CD4-positive, CD25-positive, alpha-beta regulatory T cell (primary cell): Measurements from ENCODE around the gene CLPTM1. TPM values are rescaled to one million over a fixed set of nuclear protein-coding genes. Genes with fewer than 3 reads are reported as not detected.
A peak's percentile ranks its signal among the peaks of the same experiment; 100 is the strongest.

ENCODE experiments used
- ATAC-seq, 2 donors: fragments of 150-1000 bp; cut with Tn5 transposase; one replicate each; pipeline ENCODE4 v1.10.0; 2021; ENCODE audit warnings: low read depth in 2 of 2, moderate number of reproducible peaks in 2 of 2, moderate library complexity in 1 of 2
- DNase-seq, 3 donors: peaks; one replicate each; pipeline versions ENCODE4 v3.0.0 to v3.0.0-alpha.2; 2012 to 2022; ENCODE audit warnings: mixed read lengths in 1 of 3
- H3K27ac ChIP-seq: one replicate; pipeline ENCODE4 v1.7.0; 2013; ENCODE audit warnings: mild to moderate bottlenecking, low read length; ENCODE audit not compliant: insufficient read depth, poor library complexity, severe bottlenecking
- H3K27me3 ChIP-seq: one replicate; pipeline ENCODE4 v1.7.0; 2013; ENCODE audit warnings: low read length; ENCODE audit not compliant: control insufficient read depth, insufficient read depth
- H3K36me3 ChIP-seq: one replicate; pipeline ENCODE4 v1.7.0; 2013; ENCODE audit warnings: mild to moderate bottlenecking, low read length, moderate library complexity; ENCODE audit not compliant: control insufficient read depth, insufficient read depth
- H3K4me1 ChIP-seq: 2 replicates; pipeline ENCODE4 v1.7.0; 2013; ENCODE audit warnings: mild to moderate bottlenecking, low read length; ENCODE audit not compliant: insufficient read depth, control insufficient read depth, poor library complexity, severe bottlenecking
- H3K4me3 ChIP-seq: one replicate; pipeline ENCODE4 v1.7.0; 2013; ENCODE audit warnings: low read depth, mild to moderate bottlenecking, low read length, moderate library complexity
- H3K9me3 ChIP-seq, 2 experiments: 1 replicate in 1 of 2; 2 replicates in 1 of 2; pipeline ENCODE4 v1.7.0; 2013; ENCODE audit warnings: low read length in 2 of 2, mild to moderate bottlenecking in 1 of 2, moderate library complexity in 1 of 2; ENCODE audit not compliant: control insufficient read depth in 2 of 2
- H3K27ac Mint-ChIP-seq, 3 donors: one replicate each; pipeline ENCODE4 v1.8.0; 2020 to 2022; ENCODE audit warnings: mild to moderate bottlenecking in 3 of 3, mixed read lengths in 3 of 3, moderate library complexity in 2 of 3
- H3K27me3 Mint-ChIP-seq: one replicate; pipeline ENCODE4 v1.8.0; 2022; ENCODE audit warnings: mild to moderate bottlenecking, mixed read lengths
- H3K36me3 Mint-ChIP-seq: one replicate; pipeline ENCODE4 v1.8.0; 2020; ENCODE audit warnings: mixed read lengths
- H3K4me1 Mint-ChIP-seq, 4 donors: one replicate each; pipeline ENCODE4 v1.8.0; 2020 to 2022; ENCODE audit warnings: mixed read lengths in 4 of 4, mild to moderate bottlenecking in 1 of 4
- H3K4me3 Mint-ChIP-seq, 4 donors: one replicate each; pipeline ENCODE4 v1.8.0; 2020 to 2022; ENCODE audit warnings: mild to moderate bottlenecking in 4 of 4, mixed read lengths in 4 of 4, moderate library complexity in 3 of 4
- H3K9me3 Mint-ChIP-seq, 7 donors: one replicate each; pipeline ENCODE4 v1.8.0; 2020 to 2022; ENCODE audit warnings: mixed read lengths in 7 of 7, mild to moderate bottlenecking in 3 of 7, moderate library complexity in 2 of 7
- polyA plus RNA-seq, 4 donors: library from polyadenylated mRNA; unstranded; fragments of 300-500 nt; fragmentation: Illumina TruSeq; gene quantifications; one replicate each; pipeline ENCODE4 v1.2.3, GENCODE V29; 2021
- total RNA-seq: library from RNA; stranded (reverse); gene quantifications from one replicate; pipeline ENCODE4 v1.2.3, GENCODE V29; 2022

CLPTM1 gene
- total and polyA plus RNA-seq, 5 donors from 2014 or later: 16.7 to 81.5 (median 19.9) TPM

DNA sequence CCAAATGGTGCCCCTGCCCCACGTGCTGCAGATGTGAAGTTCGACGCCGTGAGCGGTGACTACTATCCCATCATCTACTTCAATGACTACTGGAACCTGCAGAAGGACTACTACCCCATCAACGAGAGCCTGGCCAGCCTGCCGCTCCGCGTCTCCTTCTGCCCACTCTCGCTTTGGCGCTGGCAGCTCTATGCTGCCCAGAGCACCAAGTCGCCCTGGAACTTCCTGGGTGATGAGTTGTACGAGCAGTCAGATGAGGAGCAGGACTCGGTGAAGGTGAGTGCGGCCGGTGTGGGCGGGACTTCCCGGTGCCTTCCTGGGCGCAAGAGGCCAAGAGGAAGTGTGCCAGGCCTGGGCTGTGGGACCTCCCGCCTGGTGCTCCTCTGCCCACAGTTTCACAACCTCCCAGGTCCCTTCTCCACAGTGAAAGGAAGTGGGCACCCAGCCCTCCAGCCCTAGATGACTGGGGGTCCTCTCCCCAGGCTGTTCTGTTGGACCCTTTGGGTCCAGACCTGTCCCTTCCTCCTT, 32.0 kb downstream of the CLPTM1 start:
- H3K27me3 Mint-ChIP-seq: no peaks in the 10 kb centered on the region
- Histone ChIP-seq H3K36me3 (peaks cover 52% of the 10 kb centered on the region), H3K27ac (no peak overlapping the region), H3K4me3 (no peak overlapping the region), H3K9me3 (no peaks in the 10 kb centered on the region), H3K4me1 (no peaks in the 10 kb centered on the region), H3K27me3 (no peaks in the 10 kb centered on the region)
- ATAC-seq: no peak
- no peak overlapping the region for H3K4me3 Mint-ChIP-seq
- no peak for DNase-seq
- H3K4me1 Mint-ChIP-seq: peaks cover 0 to 2% (median 0%) of the 10 kb centered on the region in 4 donors
- peak overlapping the region in 2 of 3 donors; percentile 54 to 88 for H3K27ac Mint-ChIP-seq
- H3K9me3 Mint-ChIP-seq: no peaks in the 10 kb centered on the region
- peaks cover 17% of the 10 kb centered on the region for H3K36me3 Mint-ChIP-seq

DNA sequence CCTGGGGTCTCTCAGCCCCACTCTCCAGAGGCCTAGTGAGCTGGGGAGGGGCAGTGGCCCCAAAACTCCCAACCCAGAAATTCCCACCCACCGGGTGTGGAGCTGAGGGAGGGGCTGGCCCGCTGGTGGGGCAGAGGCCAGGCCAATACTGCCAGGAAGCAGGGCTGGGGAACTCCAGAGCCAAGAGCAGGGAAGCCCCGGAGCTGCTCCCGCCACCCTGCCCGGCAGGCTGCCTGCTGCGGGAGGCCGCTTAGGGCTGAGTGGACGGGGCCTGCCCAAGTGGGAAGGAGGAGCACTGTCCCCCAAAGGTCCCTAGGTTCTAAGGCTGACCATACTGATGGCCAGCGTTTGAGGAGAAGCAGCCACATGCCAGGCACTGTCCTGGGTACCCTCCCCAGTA, 33.1 kb downstream of the CLPTM1 start:
- H3K27me3 ChIP-seq: no peaks in the 10 kb centered on the region
- no peaks in the 10 kb centered on the region for H3K9me3 ChIP-seq
- no peak overlapping the region for H3K4me3 ChIP-seq
- no peaks in the 10 kb centered on the region for H3K4me1 ChIP-seq
- Mint-ChIP-seq H3K27ac (no peak overlapping the region), H3K9me3 (no peaks in the 10 kb centered on the region), H3K27me3 (no peaks in the 10 kb centered on the region), H3K4me1 (peaks cover 0 to 2% (median 0%) of the 10 kb centered on the region in 4 donors), H3K36me3 (peaks cover 17% of the 10 kb centered on the region), H3K4me3 (no peak overlapping the region)
- no peak for DNase-seq
- ATAC-seq: no peak
- peaks cover 47% of the 10 kb centered on the region for H3K36me3 ChIP-seq
- no peak overlapping the region for H3K27ac ChIP-seq

DNA sequence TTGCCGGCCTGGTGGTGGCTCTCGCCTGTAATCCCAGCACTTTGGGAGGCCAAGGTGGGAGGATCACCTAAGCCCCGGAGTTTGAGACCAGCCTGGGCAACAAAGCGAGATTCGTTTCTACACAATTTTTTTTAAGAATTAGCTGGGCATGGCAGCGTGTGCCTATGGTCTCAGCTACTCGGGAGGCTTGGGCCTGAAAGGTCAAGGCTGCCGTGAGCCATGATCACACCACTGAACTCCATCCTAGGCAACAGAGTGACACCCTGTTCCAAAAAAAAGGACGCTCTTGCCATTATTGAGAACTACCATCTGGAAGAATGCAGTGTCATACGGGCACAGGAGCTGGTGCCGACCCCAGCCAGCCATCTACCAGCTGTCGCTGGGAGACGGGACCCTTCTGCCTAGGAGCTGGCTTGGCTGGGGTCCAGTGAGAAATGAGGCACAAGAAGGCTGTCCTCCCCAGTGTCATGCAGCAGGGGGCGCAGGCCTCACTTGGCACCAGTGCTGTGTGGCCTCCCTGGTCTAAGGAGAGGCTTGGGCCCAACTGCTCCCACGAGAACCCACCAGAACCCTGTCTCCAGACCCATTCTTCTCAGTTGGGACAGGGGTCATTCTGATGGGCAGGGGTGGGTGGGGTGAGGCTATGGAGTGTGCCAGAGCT, 33.8 kb downstream of the CLPTM1 start:
- peak overlapping the region in 1 of 3 donors; percentile 26 for H3K27ac Mint-ChIP-seq
- peaks cover 44% of the 10 kb centered on the region for H3K36me3 ChIP-seq
- peaks cover 0 to 2% (median 0%) of the 10 kb centered on the region in 4 donors for H3K4me1 Mint-ChIP-seq

DNA sequence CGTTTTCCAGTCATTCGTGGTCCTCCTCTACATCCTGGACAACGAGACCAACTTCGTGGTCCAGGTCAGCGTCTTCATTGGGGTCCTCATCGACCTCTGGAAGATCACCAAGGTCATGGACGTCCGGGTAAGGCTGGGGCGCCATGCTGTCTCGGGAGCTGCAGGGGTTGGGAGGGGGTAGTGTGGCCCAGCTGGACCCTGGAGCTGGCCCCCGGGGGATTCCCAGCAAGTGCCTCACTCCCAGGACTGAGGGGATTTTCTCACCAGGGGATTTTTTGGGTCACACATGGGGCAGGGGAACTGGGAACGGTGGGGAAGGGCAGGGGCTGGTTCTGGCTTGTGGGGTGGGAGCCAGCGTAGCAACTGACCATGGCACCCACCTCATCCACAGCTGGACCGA, 35.3 kb downstream of the CLPTM1 start:
- H3K9me3 ChIP-seq: no peaks in the 10 kb centered on the region
- peaks cover 30% of the 10 kb centered on the region for H3K36me3 ChIP-seq

More for the DNA sequence above, 33.8 kb downstream of the CLPTM1 start:
- Histone ChIP-seq H3K4me3 (no peak overlapping the region), H3K27ac (no peak overlapping the region), H3K4me1 (no peaks in the 10 kb centered on the region), H3K27me3 (no peaks in the 10 kb centered on the region), H3K9me3 (no peaks in the 10 kb centered on the region)
- Mint-ChIP-seq H3K4me3 (no peak overlapping the region), H3K36me3 (peaks cover 17% of the 10 kb centered on the region), H3K9me3 (no peaks in the 10 kb centered on the region), H3K27me3 (no peaks in the 10 kb centered on the region)
- DNase-seq (peak; percentile 51 to 62 (median 52)), ATAC-seq (peak; percentile 55 to 60)

GRCh38 chr19:44990966-44991365, 35.8 kb downstream of the CLPTM1 start:
- H3K4me3 Mint-ChIP-seq: no peak overlapping the region
- H3K4me1 Mint-ChIP-seq: peaks cover 0 to 2% (median 0%) of the 10 kb centered on the region in 4 donors
- H3K27me3 Mint-ChIP-seq: no peaks in the 10 kb centered on the region
- Histone ChIP-seq H3K4me3 (no peak overlapping the region), H3K36me3 (peaks cover 26% of the 10 kb centered on the region), H3K27ac (no peak overlapping the region), H3K27me3 (no peaks in the 10 kb centered on the region), H3K4me1 (no peaks in the 10 kb centered on the region), H3K9me3 (no peaks in the 10 kb centered on the region)
- ATAC-seq (no peak), DNase-seq (no peak)
- no peak overlapping the region for H3K27ac Mint-ChIP-seq
- peaks cover 13% of the 10 kb centered on the region for H3K36me3 Mint-ChIP-seq
- no peaks in the 10 kb centered on the region for H3K9me3 Mint-ChIP-seq

More for the DNA sequence above, 35.3 kb downstream of the CLPTM1 start:
- ATAC-seq: no peak
- no peaks in the 10 kb centered on the region for H3K4me1 ChIP-seq
- Mint-ChIP-seq H3K4me1 (peaks cover 0 to 2% (median 0%) of the 10 kb centered on the region in 4 donors), H3K27ac (no peak overlapping the region), H3K36me3 (peaks cover 13% of the 10 kb centered on the region), H3K9me3 (no peaks in the 10 kb centered on the region), H3K27me3 (no peaks in the 10 kb centered on the region), H3K4me3 (no peak overlapping the region)
- DNase-seq: no peak
- H3K27ac ChIP-seq: no peak overlapping the region
- H3K4me3 ChIP-seq: no peak overlapping the region
- H3K27me3 ChIP-seq: no peaks in the 10 kb centered on the region

GRCh38 chr19:44992336-44993163, 37.4 kb downstream of the CLPTM1 start:
- H3K4me3 Mint-ChIP-seq: peak overlapping the region in 1 of 4 donors; percentile 21
- Histone ChIP-seq H3K4me1 (no peaks in the 10 kb centered on the region), H3K27ac (no peak overlapping the region), H3K9me3 (no peaks in the 10 kb centered on the region), H3K36me3 (peaks cover 18% of the 10 kb centered on the region), H3K27me3 (no peaks in the 10 kb centered on the region), H3K4me3 (no peak overlapping the region)
- no peaks in the 10 kb centered on the region for H3K9me3 Mint-ChIP-seq
- no peak overlapping the region for H3K27ac Mint-ChIP-seq
- no peaks in the 10 kb centered on the region for H3K27me3 Mint-ChIP-seq
- no peak for ATAC-seq
- peaks cover 0 to 2% (median 0%) of the 10 kb centered on the region in 4 donors for H3K4me1 Mint-ChIP-seq
- H3K36me3 Mint-ChIP-seq: peaks cover 13% of the 10 kb centered on the region
- no peak for DNase-seq

- no peak overlapping the region for H3K27ac ChIP-seq
- no peak for ATAC-seq
- H3K4me1 Mint-ChIP-seq: peaks cover 0 to 2% (median 0%) of the 10 kb centered on the region in 4 donors
- peak overlapping the region in 1 of 3 donors; percentile 74 for H3K27ac Mint-ChIP-seq
- H3K36me3 ChIP-seq: peaks cover 12% of the 10 kb centered on the region
- no peaks in the 10 kb centered on the region for H3K9me3 ChIP-seq
- H3K9me3 Mint-ChIP-seq: no peaks in the 10 kb centered on the region
- peaks cover 13% of the 10 kb centered on the region for H3K36me3 Mint-ChIP-seq
- no peak overlapping the region for H3K4me3 ChIP-seq
- no peaks in the 10 kb centered on the region for H3K4me1 ChIP-seq
- H3K4me3 Mint-ChIP-seq: peak overlapping the region in 1 of 4 donors; percentile 10
- no peaks in the 10 kb centered on the region for H3K27me3 Mint-ChIP-seq
- no peak for DNase-seq
- no peaks in the 10 kb centered on the region for H3K27me3 ChIP-seq
Measured at GRCh38 chr19:44993526-44993925, 38.3 kb downstream of the CLPTM1 start.
